IPS-11a (cell line): ENCODE measurements around the gene SCYGR3.

Source experiments
- H3K4me3 ChIP-seq: one replicate; pipeline ENCODE4 v1.5.1; 2013; ENCODE audit warnings: low read depth, low read length, control low read depth

The SCYGR3 gene

DNA sequence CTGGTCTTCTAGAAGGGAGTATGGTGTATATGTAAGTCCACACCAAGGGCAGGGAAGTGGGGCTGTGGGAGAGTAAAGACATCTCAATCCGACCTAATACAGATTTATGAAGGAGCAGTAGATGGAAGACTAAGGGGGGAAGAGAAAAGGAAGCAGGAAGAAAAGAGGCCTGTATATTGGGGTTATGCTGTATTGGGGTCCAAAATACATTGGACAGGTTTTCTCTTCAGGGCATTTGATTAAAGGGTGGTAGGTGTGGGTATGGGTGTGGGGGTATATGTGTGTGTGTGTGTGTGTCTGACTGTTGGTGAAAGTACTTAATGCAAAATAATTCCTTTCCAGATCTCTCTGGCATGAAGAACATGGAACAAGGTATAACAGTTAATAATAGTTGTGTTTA, 49.6 kb downstream of the SCYGR3 start:
- H3K4me3 ChIP-seq, result no peak overlapping the region
